NCI-H2081 (cell line): ENCODE results near the gene COX7A1.
A peak's percentile ranks its signal among the peaks of the same experiment; 100 is the strongest.
"Not testable (repeated sequence)": the region's sequence is repeated elsewhere in the genome, so short reads cannot be mapped to it uniquely, and the experiment has no call there.

ENCODE experiments used
- DNase-seq, 2 experiments: peaks; one replicate each; lab custom pipeline; 2025; lab: John Stamatoyannopoulos, UW

COX7A1 gene

DNA sequence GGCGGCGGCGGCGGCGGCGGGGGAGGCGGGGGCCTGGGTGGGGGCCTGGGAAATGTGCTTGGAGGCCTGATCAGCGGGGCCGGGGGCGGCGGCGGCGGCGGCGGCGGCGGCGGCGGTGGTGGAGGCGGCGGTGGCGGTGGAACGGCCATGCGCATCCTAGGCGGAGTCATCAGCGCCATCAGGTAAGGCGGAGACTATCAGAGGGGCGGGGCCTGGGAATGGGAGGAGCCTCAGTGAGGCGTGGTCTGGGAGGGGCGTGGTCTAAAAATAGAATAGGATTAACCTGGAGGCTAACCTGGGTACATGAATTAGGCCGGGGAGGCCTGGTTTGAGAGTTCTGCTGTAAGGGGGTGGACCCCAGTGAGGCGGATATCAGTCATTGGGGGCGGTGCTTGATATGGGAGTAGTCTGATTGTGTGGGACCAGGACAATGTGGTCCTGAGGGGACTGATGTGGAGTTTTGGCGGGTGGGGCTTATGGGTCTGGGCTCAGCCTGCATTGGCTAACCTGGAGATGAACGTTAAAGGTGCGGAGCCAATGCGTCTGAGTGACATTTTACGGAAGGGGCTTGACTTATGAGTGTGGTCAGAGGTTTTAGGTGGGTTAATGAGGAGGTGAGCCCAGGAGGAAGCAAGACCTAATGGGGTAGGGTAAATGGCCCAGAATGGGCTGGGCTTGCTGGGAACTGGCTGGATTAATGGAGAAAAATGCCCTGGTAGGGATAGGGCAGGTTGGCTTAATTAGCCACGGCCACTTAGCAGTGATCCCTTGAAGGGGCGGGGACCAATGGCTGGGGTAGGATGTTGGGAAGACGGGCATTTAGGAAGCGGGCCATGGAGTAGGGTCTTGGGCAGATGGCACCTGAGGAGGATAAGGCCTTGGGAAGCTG lies 11.0 kb downstream of the COX7A1 start:
- peak; percentile 72 to 81 for DNase-seq

DNA sequence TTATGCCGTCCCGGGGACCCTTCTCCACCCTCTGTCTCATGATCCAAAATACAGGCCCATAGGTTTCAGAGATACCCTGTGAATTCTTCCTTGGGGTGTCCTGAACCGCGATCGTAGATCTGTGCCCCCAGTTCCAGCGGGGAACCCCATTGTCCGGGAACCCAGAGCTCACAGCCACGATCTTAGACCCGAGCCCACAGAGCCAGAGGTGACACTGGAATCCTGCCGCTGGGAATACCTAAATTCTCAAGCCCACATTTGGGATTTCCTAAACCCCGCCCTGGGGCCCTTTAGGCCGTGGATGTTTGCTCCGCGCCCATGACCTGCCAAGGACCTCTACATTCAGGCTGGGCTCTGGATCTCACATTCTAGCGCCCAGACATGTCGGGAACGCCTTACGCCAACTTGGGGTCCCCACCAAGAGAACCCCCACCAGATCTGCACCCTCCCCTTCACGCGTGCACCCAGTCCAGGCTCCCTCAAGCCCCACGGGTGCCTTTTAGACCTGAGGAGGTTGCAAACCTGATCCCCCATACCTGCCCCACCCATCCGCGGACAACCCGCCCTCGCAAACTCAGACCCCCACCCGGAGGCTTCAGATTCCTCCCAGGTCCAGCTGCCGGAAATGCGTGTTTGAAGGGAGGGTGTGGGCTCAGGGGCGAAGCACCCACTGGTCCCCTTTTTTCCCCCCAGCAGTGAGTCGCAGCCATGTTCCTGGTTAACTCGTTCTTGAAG lies 11.8 kb downstream of the COX7A1 start:
- DNase-seq: peak; percentile 74 to 83

DNA sequence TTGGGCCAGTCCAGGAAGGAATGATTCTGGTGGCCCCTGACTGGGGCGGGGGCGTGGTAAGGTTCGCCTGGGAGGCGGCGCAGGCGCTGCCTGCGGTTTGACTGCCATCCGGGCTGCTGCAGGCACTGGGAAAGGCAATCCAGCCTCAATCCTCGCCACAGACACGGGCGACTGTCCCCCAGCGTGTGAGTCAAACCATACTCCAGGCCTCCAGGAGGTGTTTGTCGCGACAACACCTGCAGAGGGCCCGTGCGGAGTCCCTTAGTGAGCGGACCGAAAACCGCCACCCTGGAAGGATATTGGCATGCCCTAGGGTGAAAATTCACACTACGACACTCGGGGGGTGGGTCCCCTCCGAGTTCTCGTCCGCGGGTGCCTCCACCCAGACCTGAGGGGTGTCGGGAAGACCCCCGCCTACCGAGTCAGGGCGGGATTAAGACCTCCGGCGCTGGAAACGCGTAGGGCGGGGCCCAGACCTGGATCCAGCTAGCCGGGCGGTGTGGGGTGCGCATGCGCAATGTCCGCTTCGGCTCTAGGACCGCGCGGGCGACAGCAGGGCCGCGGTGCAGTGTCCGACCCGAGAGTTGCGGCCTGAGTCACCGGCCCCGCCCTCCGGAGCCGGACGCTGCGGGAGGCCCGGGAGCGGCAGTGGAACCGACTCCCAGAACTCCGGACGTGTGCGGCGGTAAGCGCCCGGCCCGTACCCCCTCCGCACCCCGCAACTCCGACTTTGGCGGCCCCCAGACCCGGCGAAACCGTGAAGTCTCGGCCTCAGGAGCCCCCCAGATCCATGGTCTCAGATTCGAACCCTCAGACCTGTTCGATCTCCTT lies 12.6 kb downstream of the COX7A1 start, which contains the start of gene CAPNS1:
CAPNS1 (plus strand) TSS at position 594 of the 831 bp plus-strand sequence. CDS start 946 bp downstream, outside the sequence.
- DNase-seq: peak; percentile 93 to 95

DNA sequence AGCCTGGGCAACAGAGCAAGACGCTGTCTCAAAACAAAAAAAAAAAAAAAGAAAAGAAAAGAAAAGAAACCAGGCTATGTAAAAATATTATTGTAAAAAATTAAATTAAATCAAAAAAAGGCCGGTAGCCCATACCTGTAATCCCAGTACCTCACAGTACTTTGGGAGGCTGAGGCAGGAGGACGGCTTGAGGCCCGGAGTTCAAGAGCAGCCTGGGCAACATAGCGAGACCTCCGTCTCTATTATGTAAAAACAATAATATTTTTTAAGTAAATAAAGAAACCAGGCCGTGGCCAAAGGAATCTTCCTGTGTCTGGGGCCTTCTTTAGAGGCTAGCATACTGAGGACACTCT lies 13.2 kb downstream of the COX7A1 start:
- no peak for DNase-seq

DNA sequence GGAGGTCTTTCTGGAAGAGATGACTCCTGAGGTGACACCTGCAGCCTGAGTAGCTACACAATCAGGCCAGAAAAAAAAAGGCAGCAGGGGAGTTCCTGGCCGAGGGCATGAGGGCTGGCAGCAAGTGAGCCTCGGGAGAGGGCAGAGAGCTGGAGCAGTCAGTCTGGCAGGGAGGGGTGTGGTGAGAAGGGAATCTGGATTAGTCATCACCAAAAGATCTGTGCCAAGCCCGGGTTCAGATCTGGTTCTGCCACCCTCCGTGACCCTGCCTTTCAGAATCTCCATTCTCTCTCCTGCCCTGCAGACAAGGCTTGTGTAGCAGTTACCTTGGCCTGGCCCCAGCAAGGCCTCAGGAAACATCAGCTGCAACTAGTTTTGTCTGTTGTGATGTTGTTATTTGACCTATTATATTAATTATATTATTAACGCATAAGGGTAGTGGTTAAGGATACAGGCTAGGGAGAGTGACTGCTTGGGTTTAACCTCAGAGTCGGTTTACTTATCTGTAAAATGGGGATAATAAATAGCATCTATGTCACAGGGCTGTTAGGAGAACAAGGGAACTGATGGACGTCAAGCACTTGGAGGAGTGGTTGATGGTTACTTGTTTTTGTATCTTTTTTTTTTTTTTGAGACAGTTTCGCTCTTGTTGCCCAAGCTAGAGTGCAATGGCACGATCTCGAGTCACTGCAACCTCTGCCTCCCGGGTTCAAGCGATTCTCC lies 15.1 kb downstream of the COX7A1 start:
- no peak for DNase-seq

DNA sequence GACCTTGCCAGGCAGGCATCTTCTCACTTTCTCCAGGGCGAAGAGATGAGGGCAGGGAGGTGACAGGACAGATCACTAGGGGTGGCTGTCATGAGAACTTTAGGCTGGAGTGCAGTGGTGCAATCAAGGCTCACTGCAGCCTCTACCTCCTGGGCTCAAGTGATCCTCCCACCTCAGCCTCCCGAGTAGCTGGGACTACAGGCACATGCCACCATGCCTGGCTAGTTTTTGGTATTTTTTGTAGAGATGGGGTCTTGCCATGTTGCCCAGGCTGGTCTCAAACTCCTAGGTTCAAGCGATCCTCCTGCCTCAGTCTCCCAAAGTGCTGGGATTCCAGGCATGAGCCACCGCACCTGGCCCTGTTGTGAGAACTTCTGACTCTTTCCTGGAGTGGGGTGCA lies 17.4 kb downstream of the COX7A1 start:
- not testable (repeated sequence) for DNase-seq

DNA sequence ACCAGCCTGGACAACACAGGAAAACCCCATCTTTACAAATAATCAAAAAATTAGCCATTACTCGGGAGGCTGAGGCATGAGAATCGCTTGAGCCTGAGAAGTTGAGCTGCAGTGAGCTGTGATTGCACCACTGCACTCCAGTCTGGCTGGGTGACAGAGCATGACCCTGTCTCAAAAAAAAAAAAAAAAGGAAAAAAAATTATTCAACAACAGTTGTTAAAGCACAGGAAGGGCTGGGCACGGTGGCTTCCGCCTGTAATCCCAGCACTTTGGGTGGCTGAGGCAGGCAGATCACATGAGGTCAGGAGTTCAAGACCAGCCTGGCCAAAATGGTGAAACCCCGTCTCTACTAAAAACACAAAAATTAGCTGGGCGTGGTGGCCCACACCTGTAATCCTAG lies 21.0 kb downstream of the COX7A1 start:
- DNase-seq: not testable (repeated sequence)

DNA sequence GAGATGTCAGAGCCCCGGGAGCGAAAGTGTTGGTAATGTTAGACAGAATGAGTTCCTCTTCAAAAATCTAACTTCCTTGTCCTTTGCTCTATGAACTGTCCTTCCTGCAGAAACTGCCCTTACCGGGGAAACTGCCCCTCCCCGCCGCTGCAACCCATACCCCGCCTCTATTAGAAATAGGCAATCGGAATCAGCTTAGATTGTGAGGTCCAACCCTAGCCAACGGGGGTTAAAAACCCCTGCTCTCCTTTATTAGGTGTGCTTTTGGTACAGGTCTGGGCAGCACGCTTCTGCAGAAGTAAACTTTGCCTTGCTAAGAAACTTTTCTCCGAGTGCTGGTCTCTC lies 23.9 kb downstream of the COX7A1 start:
- DNase-seq: no peak

DNA sequence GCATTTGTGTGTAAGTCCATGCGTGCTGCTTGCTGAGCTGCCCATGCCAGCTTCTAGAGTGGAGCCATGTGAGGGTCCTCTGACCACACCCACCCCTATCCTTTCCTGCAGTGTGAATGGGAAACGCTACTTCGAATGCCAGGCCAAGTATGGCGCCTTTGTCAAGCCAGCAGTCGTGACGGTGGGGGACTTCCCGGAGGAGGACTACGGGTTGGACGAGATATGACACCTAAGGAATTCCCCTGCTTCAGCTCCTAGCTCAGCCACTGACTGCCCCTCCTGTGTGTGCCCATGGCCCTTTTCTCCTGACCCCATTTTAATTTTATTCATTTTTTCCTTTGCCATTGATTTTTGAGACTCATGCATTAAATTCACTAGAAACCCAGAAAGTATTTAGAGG lies 26.7 kb downstream of the COX7A1 start:
- no peak for DNase-seq

DNA sequence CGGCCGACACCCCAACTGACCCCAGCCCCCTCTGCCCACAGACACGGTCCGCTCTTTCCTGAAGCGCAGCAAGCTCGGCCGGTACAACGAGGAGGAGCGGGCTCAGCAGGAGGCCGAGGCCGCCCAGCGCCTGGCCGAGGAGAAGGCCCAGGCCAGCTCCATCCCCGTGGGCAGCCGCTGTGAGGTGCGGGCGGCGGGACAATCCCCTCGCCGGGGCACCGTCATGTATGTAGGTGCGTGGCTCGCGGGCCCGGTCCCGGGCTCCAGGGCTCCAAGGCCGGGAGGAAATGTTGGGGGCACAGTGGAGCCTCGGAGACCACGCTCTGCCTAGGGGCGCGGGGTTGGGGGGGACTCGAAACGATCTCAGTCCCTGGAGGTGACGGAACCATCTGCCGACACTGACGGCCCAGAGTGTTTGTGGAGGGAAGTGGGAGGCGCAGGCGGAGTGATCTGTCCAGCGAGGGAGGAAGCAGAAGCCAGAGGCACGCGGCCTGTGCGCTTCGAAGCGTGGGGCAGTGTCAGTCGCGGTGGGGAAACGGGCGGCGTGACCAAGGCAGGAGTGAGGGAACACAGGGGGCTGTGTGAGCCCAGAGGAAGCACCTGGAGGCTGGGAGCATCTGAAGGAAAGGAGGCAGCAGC lies 30.6 kb downstream of the COX7A1 start:
- DNase-seq: no peak

DNA sequence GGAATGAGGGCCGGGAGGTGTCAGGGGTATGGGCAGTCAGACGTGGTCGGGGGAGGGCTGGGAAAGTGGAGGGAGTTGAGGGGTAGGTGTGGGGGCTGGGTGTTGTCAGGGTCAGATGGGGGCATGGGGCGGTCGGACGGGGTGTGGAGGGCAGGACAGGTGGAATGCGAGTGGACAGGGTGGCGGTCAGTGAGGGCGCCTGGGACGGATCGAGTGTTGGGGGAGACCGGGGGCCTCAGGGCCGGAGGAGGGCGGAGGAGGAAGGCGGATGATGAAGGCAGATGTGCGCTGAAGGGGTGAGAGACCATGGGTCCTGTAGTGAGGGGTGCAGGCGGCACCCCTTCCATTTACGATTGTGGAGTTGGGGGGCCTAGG lies 31.3 kb downstream of the COX7A1 start:
- DNase-seq: no peak

DNA sequence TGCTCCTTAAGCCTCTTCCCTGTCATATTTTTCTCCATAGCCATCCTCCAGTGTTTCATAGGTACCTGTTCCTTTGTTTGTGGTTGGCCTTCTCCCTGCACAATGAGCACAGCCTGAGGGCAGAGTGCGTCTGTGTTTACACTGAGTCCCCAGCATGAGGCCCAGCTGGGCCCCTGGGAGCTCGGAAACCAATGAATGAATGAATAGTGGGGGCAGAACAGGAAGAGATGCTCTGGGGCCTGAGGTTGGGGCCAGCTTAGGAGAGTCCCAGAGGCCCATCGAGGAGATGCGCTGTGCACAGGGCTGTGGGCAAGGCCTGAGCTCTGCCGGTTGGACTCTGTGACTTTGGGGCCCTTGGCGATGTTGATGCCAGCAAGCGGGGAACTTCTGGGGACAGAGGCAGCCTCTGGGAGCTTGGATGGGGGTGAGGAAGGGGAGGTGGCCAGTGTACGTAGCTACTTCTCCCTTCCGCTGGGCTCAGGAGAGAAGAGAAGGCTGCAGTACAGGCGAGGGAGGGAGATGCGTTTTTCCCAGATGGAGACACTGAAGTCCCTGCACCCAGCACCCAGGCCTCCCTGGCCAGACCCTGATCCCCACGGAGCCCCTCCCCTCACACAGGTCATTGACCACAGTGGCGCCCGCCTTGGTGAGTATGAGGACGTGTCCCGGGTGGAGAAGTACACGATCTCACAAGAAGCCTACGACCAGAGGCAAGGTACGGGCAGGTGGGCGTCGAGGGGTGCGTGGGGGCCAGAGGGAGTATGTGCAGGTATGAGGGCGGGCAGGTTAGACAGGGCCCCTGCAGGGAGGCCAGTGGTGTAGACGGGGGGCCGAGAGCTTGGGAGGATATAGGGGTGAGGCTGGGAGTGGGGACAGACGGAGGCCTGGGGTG lies 31.9 kb downstream of the COX7A1 start:
- DNase-seq: peak; percentile 59 to 80

DNA sequence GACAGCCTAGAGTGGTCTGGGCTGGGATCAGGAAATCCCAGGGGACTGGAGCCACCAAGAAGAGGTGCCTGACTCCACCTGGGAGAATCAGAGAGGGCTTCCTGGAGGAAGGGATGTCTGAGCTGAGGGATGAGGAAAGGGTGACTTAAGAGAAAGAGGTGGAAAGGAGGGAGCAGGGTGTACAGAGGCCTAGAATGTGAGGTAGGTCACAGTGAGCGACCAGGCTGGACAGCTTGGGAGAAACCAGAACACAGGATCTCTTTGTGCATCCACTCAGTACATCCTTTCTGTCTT lies 36.0 kb downstream of the COX7A1 start:
- DNase-seq: no peak

DNA sequence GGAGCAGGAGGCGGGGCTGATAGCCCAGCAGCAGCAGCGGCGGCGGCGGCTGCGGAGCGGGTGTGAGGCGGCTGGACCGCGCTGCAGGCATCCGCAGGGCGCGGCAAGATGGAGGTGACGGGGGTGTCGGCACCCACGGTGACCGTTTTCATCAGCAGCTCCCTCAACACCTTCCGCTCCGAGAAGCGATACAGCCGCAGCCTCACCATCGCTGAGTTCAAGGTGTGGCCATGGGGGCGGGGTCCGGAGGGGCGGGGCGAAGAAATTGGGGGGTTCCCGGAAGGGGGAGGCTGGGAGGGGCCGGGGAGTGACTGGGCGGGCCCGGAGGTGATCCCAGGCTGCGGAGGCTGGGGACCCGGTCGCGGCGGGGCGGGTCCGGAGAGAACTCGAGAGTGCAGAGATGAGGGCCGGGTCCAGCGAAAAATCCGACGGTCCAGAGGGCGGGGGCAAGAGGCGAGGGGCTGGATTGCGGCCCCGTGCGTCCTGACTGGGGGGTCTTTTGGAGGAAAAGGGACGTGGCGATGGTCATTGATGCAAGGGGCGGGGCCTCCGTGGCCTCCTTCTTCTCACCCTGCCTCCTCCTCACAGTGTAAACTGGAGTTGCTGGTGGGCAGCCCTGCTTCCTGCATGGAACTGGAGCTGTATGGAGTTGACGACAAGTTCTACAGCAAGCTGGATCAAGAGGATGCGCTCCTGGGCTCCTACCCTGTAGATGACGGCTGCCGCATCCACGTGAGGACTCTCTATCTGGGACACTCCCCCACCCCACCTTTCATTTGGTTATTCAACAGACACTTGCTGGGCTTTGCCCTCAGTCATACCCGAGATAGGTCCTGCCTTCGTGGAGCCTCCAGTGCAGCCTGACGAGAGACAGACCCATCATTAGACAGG lies 36.5 kb downstream of the COX7A1 start, which contains the start of gene TBCB:
TBCB (plus strand) TSS at position 16 of the 891 bp plus-strand sequence; CDS start at position 109, 93 bp downstream.
- DNase-seq: peak in 1 of 2 experiments; percentile 36

DNA sequence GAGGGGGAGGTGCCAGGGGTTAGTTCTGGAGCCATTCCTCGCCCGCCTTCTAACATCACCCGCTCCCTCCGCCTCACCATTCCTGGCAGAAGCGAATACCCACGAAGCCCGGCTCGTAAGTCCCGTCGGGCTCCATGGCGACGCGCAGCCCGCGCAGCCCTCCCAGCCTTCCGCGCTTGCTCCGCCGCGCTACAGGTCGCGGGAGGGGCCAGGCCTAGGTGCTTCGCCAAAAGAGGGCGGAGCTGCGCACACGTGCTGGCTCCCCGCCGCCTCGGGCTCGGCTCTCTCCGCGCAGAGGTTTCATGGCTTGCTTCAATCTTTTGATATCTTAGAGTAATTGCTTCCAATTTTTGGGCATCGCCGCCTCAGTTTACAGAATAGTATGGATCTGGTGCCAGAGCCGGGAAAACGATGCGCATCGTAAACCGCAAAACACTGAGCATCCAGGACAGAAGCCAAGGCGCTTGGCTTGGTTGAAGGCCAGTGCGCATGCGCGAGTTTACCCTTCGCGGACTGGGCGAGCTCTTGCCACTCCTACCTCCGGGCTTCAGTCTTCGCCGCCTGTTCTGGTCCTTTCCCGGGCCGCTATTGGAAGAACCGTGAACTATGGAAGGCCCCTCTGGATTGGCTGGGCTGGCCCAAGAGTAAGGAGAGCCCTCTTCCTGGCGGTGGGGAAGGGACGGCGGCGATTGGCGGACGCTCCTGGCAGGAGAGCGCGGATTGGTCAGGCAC lies 37.4 kb downstream of the COX7A1 start, which contains the start of gene POLR2I:
POLR2I (minus strand) TSS at position 155 of the 732 bp plus-strand sequence; CDS start at position 136, 19 bp downstream.
- peak; percentile 99 for DNase-seq

DNA sequence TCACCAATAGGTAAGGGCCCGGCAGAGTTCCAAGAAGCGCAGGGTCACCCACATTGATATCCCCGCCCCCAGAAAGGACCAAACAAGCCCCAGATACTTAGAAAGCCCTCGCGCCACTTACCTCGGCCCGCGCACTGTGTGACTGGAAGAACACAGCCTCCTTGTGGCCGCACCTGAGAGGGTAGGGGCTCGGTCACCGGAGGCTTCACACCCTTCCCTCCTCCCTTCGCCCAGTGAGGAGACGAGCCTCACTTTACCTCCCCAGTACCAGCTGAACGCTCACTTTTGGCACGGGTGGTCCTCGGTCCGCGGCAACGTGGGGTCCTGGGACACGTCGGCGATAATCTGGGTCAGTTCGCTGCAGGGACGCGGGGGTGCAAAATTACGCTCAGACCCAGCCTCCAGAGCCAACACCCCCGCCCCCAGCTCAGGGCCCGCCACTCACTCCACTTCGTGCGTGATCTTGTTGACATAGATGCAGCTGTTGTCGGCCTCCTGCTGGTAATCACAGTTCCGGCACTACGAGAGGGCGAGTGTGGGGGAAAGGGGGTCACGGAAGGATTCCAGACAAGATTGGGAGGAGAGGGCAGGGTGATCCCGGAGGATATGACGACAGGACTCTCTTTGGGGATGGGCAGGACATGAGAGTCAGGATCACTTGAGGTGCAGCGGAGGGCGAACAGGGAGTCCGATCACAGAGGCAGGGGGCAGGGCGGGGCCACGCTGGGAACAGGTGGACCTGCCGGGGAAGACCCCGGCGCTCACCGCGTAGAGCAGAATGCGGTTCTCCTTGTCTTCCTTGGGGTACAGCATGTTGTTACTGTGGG lies 38.1 kb downstream of the COX7A1 start:
- peak; percentile 17 to 36 for DNase-seq

DNA sequence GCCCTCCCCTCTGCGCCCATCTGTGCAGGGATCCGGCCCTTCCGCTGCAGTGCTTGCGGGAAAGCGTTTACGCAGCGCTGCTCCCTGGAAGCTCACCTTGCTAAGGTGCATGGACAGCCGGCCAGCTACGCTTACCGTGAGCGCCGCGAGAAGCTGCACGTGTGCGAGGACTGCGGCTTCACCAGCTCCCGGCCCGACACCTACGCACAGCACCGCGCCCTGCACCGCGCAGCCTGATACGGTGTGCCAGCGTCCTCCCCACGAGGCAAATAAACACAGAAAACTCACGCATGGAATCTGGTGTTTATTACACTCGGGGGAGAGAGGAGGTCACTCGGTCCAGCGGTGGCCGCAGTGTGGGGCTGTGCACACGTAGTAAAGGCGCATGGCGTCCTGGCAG lies 38.8 kb downstream of the COX7A1 start:
- DNase-seq: no peak
